Stimulated activated CD8-positive, alpha-beta memory T cell treated with anti-CD3 and anti-CD28 coated beads, Interleukin-15, amount 100 ng/mL, for 48 hours (primary cell): ENCODE data around the gene STAM.
A peak's percentile ranks its signal among the peaks of the same experiment; 100 is the strongest.

ENCODE experiments used
- DNase-seq, 2 donors: peaks; one replicate each; pipeline ENCODE4 v3.0.0-alpha.2; 2020; ENCODE audit warnings: low read depth in 2 of 2

Gene STAM

DNA sequence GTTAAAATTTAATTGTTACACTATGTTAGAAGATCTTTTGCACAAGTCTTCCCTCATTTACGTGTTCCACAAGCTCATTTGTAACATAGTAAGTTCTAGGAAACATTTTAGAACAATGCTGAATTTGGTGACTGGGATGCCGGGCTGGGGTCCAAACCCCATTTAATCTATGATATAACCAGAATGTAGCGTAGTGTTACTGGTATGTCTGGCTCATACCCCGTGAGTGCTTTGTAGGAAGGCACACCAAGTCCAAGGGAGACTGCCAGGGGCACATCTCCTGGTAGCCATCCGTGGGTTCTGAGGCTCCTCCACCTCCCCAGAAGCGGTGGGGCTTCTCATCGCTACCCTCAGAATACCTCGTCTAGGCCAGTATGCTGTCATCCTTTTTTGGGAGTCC is 86.7 kb downstream of the STAM start:
- no peak for DNase-seq

DNA sequence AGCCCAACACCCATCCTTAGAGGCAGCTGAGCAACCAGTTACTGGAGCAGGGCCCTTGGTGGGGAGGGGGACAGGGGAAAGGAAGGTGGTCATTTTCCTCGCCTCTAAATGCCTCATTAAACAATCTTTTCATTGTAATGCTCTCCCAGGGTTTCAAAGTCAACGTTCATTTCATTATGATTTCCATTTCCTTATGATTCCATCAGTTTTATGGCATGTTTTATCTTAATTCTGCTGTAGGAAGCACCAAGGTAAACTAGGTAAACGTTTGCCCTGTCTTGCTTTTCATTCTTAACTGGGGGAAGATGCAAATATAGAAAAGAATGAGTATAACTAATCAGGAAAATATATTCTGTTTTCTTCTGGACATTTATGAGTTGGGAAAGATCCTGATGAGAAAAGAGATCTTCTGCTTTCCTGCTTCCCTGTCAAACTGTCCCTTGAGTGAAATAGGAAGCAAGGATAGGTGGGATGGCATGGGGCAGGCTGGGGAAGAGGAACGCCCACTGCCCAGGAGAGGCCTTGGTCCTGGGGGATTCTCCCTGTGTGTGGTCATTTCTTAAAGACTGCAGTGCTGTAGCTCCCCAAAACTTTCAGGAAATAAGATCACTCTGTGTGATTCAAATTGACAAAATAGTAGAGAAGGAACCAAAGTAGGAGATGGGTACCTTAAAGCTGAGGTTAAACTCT is 87.5 kb downstream of the STAM start:
- no peak for DNase-seq

DNA sequence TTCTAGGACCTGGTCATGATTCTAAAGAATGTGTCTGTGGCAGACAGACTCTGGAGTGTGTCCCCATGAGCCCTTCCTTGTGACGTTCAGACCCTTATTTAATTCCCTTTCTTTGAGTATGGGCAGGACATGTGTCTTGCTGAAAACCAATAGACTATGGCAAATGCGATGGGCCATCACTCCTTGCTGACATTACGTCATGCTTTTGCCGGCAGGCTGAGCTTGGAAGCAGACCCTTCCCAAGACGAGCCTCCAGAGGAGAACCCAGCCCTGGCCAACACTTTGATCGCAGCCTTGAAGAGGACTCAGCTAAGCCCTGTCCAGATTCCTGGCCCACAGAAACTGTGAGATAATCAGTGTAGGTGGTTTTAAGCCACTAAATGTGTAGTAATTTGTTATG is 89.7 kb downstream of the STAM start:
- DNase-seq = no peak

DNA sequence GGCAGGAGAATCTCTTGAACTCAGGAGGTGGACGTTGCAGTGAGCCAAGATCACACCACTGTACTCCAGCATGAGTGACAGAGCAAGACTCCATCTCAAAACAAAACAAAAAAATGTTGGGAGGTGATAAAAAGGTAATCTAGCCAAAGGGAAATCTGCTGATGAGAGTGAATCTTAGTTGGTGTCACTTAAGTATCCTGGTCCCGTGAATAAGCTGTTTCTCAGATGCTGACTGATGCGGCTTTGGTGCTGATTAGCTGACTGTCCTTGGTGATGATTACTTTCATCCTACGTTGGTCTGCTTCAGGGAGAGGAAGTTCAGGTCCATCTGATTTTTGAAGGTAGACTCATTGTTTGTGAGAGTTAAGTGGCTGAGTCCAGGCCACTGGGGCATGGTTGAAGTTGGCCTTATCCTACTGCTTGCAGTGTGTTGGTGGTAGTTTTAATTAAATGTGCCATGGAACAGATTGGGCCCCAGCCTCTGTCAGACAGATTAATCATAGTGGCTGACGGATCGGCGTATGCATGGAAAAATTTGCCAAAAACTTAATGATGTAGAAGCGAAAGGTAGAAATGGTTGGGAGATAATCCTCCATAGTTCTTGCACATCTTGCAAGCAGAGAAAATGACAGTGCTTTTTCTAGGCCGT is 90.6 kb downstream of the STAM start:
- no peak for DNase-seq

DNA sequence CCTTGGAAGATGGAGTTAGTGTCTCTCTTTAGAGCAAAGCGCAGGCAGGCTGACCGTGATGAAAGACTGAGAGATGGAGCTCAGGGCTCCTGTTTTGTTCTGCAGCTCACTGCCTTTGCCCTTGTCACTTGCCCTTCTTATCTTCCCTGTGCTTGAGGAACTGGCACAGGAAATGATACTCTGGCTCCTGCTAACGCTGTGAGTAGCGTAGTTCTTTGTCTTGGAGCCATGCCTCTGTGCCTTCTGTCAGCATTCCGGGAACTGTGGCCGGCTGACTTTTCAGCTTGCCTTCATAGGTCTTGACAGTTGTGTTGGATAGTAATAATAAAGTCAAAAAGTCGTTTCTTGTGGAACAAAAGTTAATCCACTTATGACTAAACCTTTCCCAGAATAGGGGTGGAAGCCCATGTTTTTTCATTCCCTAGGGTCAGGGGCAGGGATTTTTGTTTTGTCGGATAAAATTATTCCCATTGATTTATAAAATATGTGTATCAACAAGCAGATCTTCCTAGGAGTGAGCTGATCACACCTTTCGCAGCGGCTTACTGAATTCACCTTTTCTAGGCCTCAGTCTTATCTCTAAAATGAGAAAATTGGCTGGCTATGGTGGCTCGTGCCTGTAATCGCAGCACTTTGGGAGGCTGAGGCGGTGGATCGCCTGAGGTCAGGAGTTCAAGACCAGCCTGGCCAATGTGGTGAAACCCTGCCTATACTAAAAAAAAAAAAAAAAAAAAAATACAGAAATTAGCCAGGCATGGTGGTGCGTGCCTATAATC is 91.4 kb downstream of the STAM start:
- no peak for DNase-seq

DNA sequence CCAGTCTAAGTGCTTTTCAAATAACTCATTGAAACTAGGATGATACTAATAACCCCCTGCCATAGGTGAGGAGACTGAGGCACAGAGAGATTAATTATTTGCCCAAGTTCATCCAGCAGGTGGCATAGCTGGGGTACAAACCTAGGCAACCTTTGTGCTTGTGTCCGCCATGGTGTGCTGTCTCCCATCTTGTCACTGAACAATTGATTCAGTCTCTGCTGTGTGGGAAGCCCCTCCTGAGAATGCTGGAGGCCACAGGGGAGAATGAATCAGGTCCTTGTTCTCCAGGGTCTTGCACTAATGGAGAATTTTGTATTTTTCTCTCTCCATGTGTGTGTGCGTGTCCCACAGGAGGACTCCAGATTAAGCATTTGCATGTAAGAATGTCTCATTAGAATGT is 92.3 kb downstream of the STAM start:
- no peak for DNase-seq

DNA sequence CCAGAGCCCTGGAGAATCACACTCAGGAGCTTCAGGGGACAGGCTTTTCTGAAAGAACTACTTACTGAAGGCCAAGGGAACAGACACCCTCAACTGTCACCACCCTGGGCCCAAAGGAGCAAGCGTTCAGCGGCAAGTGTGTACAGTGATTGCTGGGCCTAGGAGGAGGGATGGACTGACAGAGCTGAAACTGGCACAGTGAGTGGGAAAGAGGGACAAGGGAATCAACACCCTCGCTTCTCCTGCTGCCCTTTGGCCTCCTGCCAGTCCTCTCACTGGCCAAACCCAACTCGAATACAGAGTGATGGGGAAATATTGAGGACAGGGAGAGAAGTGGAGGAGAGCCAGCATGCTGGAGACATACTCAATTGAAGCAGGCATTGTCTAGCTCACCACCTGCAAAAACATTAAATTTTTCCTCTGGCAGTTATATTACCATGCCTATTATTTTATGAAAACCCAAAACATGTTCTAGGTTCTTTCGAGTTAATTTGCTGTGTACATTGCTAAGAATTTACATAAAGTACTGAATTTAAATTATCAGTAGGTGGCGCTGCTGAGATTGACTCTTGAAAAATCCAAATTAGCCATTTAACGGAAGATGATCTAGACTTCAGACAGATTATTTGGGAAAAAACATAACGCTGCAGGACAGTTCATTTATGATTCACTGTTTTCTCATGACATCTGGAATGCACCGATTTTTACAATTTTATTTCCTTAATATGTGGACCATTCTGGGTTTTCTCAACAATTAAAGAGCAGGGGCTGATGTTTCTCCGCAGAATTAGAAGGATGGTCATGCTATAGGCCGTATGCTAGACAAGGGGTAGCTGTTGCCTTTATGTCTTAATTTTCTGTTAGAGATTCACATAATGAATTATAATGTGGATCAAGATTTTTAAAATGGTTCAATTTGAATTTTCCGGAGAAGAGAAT is 93.3 kb downstream of the STAM start:
- no peak for DNase-seq

DNA sequence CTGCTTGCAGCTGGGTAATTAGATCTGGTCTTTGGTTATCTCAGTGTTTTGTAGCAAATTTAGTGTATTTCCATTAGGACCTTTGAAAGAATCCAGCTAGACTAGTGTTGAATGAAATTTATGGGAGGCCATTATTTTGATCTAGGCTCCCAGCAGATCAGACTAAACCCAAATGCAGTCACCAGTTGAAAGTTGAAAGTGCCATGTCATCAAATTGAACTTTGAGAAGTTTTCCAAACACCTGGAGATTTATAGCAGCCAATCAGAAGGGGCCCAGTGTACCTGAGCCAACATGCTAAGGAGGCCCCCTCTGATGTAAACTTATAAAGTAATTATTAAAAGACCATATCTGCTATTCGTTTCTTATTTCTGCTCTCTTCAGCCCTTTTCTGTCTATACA is 96.7 kb downstream of the STAM start:
- no peak for DNase-seq

DNA sequence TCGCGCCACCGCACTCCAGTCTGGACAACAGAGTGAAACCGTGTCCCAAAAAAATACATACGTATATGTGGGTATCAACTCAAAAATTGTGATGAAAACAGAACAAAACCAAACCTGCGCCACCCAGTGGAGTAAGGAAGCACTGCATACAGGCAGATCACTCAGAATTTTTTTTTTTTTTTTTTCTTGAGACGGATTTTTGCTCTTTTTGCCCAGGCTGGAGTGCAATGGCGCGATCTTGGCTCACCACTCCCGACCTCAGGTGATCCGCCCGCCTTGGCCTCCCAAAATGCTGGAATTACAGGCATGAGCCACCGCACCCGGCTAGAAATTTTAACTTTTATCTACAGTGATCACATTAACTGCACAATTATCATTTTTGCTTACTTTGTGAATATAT is 99.0 kb downstream of the STAM start:
- peak; percentile 28 to 38 for DNase-seq

DNA sequence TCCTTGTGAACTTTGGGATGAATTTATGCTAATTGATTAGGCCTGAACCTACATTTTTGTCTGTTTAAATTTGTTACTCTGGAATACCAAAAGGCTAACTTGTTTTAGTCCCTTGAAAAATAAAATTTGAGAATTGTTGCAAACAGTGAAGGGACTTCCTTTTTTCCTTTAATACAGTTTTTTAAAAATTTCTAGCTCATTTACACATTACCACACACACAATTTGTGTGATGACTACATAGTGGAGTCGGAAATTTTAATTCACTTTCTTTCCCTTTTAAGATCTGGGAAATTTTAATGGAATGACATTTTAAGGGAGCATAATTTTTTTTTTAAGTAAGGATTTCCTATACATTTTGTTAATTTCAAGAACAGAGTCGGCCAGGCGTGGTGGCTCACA is 99.5 kb downstream of the STAM start:
- DNase-seq = no peak

DNA sequence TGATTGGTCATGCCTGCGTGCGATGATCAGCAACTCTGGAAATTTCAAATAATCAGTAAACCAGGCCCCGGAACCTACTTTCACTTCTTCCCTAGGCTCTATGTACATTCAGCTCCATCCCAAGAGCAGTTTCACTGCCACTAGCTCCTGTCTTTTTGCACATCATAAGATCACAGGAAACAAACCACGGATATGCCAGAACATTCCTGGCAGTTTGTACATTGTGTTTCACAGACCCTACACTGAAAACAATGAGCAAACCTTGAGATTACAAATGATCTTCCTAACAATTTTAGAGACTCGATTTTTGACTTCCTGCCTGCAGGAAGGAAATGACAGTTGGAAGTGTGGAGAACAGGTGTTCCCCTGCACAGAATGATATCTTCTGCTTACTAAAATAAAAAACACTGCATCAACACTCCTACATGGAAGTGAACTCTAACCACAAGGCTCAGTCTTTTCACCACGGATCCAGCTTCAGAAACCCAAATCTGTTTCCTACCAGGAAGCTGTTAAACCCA is 100.5 kb downstream of the STAM start:
- DNase-seq = no peak

DNA sequence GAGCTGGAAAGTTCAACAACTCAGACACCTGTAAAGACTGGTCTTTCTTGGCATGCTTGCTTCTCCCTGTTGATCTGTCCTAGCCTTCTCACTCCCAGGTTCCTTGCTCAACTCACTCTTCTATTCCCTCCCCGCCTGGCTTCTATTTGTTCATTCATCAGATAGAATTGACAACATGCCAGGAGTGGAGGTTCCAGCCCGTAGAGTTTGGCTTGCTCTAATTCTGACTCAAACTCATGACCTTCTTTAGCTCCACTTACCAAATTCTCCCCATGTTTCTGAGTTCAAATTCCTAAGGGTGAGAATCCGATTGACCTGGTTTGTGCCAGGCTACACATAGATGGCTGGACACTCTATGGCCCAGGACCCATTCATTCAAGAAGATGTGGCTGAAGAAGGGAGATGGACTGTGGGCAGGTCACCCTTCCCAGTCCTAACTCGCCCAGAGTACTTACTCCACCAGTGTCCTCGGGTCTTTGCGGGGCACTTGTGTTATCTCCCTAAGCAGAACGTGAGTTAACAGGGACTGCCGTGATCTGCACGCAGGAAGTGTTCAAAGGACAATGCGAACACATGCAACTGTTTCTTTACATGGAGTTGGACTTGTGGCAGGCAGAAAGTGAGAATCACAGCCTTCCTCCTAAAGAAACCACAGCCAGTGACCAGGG is 104.1 kb downstream of the STAM start:
- DNase-seq = no peak

DNA sequence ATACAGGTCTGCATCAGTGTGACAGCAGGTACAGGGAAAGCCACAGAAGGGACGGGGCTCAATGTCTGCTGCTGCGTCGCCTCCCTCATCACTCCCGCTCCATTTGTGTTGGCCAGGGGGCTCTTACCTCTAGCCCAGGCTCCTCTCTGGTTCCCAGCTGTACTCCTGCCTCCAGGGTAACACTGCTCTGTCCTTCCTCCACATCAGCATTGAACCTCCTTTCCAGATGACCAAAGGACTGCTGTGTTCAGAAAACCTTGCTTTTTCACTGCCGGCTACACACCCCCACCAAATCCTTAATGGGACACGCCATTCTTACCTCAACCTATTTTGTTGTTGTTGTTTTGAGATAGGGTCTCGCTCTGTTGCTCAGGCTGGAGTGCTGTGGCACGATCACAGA is 105.9 kb downstream of the STAM start:
- DNase-seq = no peak

DNA sequence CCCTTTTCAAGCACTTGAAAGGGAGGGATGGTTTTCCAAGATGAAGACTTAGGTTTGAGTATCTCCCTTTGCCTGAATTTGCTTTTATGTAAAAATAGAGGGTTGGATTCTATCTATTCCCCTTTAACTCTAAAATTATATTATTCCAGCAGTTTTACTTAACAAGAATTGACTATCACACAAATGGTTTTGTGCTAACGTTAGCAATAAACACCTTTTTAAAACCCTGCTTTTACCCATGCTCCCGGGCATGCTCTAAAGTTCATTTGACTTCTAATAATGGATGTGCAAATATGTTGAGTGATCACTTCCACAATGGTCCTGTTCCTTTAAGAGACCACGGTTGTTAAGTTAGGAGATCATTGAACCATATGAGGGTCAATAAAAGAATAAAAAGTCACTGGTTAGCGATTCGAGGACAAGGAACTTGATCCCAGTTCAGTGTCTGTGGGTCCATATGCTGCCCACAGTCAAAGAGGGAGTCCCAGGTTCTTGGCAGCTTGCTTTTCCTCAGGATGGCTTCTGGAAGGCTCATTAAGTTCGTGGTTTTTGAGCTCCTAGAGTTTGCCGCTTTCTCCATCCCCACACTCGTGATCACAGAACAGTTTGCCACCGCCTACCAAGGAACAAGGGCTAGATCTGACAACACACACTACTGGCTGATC is 108.0 kb downstream of the STAM start, which contains the start of gene TMEM236:
Gene TMEM236 (plus strand): TSS at position 421 of the 665 bp plus-strand sequence. CDS start 95 bp downstream, at position 516.
- DNase-seq = no peak

DNA sequence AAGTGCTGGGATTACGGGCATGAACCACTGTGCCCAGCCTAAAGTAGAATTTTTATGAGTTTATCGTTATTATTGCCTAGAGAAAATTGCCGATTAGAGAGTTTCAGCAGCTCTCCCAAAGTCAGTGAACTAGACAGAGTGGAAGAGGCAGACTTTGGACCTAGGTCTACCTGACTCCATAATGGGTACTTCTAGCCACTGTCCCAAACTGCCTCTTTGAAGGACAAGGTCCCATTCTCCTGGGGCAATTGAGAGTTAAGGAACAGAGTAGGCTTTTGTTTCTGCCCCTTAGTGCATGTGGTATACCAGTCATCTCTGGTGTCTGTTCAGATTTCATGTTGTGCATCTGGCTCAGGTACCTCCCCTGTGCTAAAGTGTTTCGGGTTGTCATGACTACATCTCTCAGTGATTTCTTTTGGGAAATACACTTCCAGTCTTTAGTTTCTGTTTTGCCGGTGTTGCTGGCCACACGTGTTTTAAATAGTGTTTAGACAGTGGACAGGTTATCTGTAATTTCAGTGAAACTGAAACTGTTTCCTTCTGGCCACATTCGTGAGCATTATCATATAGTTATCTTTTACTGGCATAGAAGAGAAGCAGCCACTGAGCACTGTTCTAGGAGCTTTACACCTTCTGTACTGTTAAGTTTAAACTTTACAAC is 112.7 kb downstream of the STAM start:
- no peak for DNase-seq

DNA sequence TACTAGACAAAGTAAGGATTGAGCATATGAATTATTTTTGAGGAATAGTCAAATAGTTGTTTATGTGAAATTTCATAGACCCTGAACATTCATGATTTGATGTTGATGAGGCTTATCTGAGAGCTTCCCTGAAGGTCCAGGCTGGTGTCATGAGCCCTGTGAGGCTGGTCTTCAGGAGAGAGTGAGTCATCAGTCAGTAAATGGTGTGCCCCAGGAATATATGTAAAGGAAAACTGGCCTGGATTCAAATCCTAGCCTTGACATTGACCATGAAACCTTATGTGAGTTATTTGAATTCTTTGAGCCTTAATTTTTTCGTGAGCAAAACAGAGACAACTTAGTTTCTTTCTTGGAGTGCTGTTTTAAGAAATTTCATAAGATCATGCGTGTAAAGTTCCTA is 114.2 kb downstream of the STAM start:
- no peak for DNase-seq

DNA sequence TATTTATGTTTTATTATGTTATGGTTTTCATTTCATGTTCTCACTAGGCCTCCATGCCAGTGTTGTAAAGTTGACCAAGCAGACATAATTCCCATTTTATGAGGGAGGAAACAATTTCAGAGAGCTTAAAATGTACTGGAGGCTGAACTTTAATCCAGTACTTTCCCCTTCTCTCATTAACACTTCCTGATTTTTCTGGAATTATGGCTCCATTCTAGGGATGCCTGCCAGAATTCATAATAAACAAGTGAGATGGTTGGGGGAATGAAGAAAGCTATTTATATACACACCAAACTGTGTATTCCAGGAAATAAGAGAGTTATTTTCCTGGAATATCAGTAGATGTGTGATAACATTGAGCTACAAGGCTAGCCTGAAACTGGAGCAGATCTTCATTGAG is 114.9 kb downstream of the STAM start:
- DNase-seq = no peak

DNA sequence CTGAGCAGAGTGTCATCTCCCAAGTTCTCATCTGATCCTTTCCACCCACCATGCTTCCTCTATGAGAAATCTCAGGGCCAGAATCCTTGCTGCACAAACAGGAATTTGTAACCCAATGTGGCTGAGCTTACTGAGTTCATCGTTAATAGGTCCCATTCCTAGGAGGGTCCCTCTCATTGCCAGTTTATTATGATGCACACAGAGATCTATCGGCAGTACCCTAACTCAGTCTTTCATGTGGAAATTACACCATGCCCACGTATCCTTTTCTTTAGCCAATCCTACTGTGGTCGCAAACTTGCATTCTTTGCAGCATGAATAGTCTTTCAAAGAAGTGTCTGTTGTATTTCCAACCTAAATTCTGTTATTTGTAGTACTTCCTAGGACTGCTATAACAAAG is 120.2 kb downstream of the STAM start:
- DNase-seq = no peak

DNA sequence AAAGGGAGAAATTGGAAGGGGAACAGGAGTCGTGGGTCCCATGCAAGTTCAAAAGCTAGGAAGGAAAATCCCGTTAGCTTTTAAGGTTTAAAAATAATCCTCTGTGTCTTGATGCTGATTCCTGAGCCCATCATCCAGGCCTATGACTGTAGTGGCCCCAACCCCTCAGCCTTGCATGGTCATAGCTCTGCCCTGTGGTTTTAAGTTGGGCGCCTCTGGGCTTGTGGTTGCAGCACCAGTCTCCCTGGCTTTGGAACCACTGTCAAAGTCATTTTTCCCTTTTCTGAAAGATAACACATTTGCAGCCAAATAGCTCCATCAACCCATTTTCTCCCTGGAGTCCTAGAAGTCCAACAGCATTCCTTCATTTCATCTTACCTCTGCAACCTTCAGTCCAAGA is 121.7 kb downstream of the STAM start:
- no peak for DNase-seq
